ENCODE data around the gene KIF3A.

GRCh38 chr5:132674671-132675506, 62.5 kb downstream of the KIF3A start:
- TF ChIP-seq CTCF (IDR thresholded peaks at IDR 0.05) (no peak), FOXM1 (IDR thresholded peaks at IDR 0.05; ENCODE audit: low read depth) (no peak), REST (IDR thresholded peaks at IDR 0.05; ENCODE audit: low read depth, low read length) (no peak), RAD21 (IDR thresholded peaks at IDR 0.05; ENCODE audit: low read length) (no peak), EP300 (IDR thresholded peaks at IDR 0.05; ENCODE audit: borderline replicate concordance in 1 of 2, low read depth in 1 of 2, low read length in 1 of 2) (no peak), RCOR1 (IDR thresholded peaks at IDR 0.05; ENCODE audit: low read length) (no peak), USF2 (IDR thresholded peaks at IDR 0.05; ENCODE audit: borderline replicate concordance, low read depth, low read length) (no peak), YY1 (IDR thresholded peaks at IDR 0.05; ENCODE audit: low read depth) (no peak), MXI1 (IDR thresholded peaks at IDR 0.05; ENCODE audit: low read depth, low read length) (no peak)

Measured in SK-N-SH (cell line).